Mucosa of rectum (tissue), 2 donors: Measurements from ENCODE around the gene ZNF593OS.

Experiments used
- H3K27ac ChIP-seq, 2 donors: one replicate each; pipeline ENCODE4 v1.7.0; 2013; ENCODE audit warnings: inconsistent platforms in 2 of 2, low read depth in 2 of 2, low read length in 2 of 2
- H3K27me3 ChIP-seq, 2 donors: one replicate each; pipeline ENCODE4 v1.7.0; 2013; ENCODE audit warnings: low read length in 2 of 2; ENCODE audit not compliant: control insufficient read depth in 2 of 2, insufficient read depth in 2 of 2
- H3K36me3 ChIP-seq, 2 donors: one replicate each; pipeline ENCODE4 v1.7.0; 2013; ENCODE audit warnings: low read length in 2 of 2; ENCODE audit not compliant: control insufficient read depth in 2 of 2, insufficient read depth in 2 of 2
- H3K4me1 ChIP-seq, 2 donors: one replicate each; pipeline ENCODE4 v1.7.0; 2013; ENCODE audit warnings: low read length in 2 of 2, mild to moderate bottlenecking in 1 of 2; ENCODE audit not compliant: control insufficient read depth in 2 of 2, insufficient read depth in 2 of 2
- H3K4me3 ChIP-seq, 2 donors: one replicate each; pipeline ENCODE4 v1.7.0; 2013; ENCODE audit warnings: low read length in 2 of 2
- H3K9ac ChIP-seq, 2 donors: one replicate each; pipeline ENCODE4 v1.7.0; 2013; ENCODE audit warnings: low read length in 2 of 2, low read depth in 1 of 2, mild to moderate bottlenecking in 1 of 2
- H3K9me3 ChIP-seq, 2 donors: one replicate each; pipeline ENCODE4 v1.7.0; 2013; ENCODE audit warnings: low read length in 2 of 2; ENCODE audit not compliant: control insufficient read depth in 2 of 2
- donor health status: healthy.
- donor health status: Normal muscosa, but diverticular disease.

ZNF593OS gene

GRCh38 chr1:26160527-26161414 is 10.9 kb downstream of the ZNF593OS start:
- Histone ChIP-seq H3K36me3 (no peaks in the 10 kb centered on the region), H3K4me1 (peaks cover 8 to 13% of the 10 kb centered on the region in 2 donors), H3K27ac (no peak overlapping the region)

GRCh38 chr1:26159743-26160039 is 11.9 kb downstream of the ZNF593OS start:
- no peak overlapping the region for H3K9ac ChIP-seq
- peaks cover 8 to 12% of the 10 kb centered on the region in 2 donors for H3K4me1 ChIP-seq
- no peak overlapping the region for H3K27ac ChIP-seq
- H3K9me3 ChIP-seq: no peaks in the 10 kb centered on the region
- peaks cover 21 to 25% of the 10 kb centered on the region in 2 donors for H3K27me3 ChIP-seq
- no peak overlapping the region for H3K4me3 ChIP-seq
- H3K36me3 ChIP-seq: no peaks in the 10 kb centered on the region

More at GRCh38 chr1:26160527-26161414, 10.9 kb downstream of the ZNF593OS start:
- no peaks in the 10 kb centered on the region for H3K9me3 ChIP-seq
- H3K27me3 ChIP-seq: peaks cover 21 to 24% of the 10 kb centered on the region in 2 donors
- H3K4me3 ChIP-seq: peak overlapping the region; percentile 38 to 44
- peak overlapping the region in 1 of 2 donors; percentile 51 for H3K9ac ChIP-seq

- Histone ChIP-seq H3K9me3 (no peaks in the 10 kb centered on the region), H3K36me3 (no peaks in the 10 kb centered on the region), H3K9ac (no peak within 1 kb of the TSS), H3K27me3 (peaks cover 21 to 25% of the 10 kb centered on the region in 2 donors), H3K4me1 (peaks cover 8 to 10% of the 10 kb centered on the region in 2 donors), H3K4me3 (peak within 1 kb of the TSS in 1 of 2 donors; percentile 20), H3K27ac (no peak within 1 kb of the TSS)
Observed at GRCh38 chr1:26158908-26159742, 12.5 kb downstream of the ZNF593OS start, which contains the start of gene FAM110D. Gene FAM110D, plus strand, starts transcription at chr1:26159079. Its CDS starts 2,213 bp downstream, at chr1:26161292.

- H3K9ac ChIP-seq: no peak overlapping the region
- H3K9me3 ChIP-seq: no peaks in the 10 kb centered on the region
- H3K4me3 ChIP-seq: no peak overlapping the region
- no peaks in the 10 kb centered on the region for H3K36me3 ChIP-seq
- peaks cover 20 to 21% of the 10 kb centered on the region in 2 donors for H3K27me3 ChIP-seq
- H3K4me1 ChIP-seq: peaks cover 6 to 7% of the 10 kb centered on the region in 2 donors
- no peak overlapping the region for H3K27ac ChIP-seq
Observed at GRCh38 chr1:26158271-26158907, 13.2 kb downstream of the ZNF593OS start.

GRCh38 chr1:26156285-26157038 is 15.2 kb downstream of the ZNF593OS start:
- H3K9ac ChIP-seq: no peak overlapping the region
- peaks cover 3 to 5% of the 10 kb centered on the region in 2 donors for H3K4me1 ChIP-seq
- H3K27me3 ChIP-seq: peaks cover 13 to 16% of the 10 kb centered on the region in 2 donors
- H3K9me3 ChIP-seq: no peaks in the 10 kb centered on the region
- no peak overlapping the region for H3K4me3 ChIP-seq
- H3K36me3 ChIP-seq: no peaks in the 10 kb centered on the region
- no peak overlapping the region for H3K27ac ChIP-seq

GRCh38 chr1:26155370-26156284 is 16.0 kb downstream of the ZNF593OS start:
- Histone ChIP-seq H3K36me3 (no peaks in the 10 kb centered on the region), H3K4me3 (no peak overlapping the region), H3K9me3 (no peaks in the 10 kb centered on the region), H3K4me1 (no peaks in the 10 kb centered on the region), H3K9ac (no peak overlapping the region), H3K27ac (peak overlapping the region in 1 of 2 donors; percentile 9), H3K27me3 (peaks cover 7 to 10% of the 10 kb centered on the region in 2 donors)

GRCh38 chr1:26154750-26155149 is 16.9 kb downstream of the ZNF593OS start:
- Histone ChIP-seq H3K9ac (no peak overlapping the region), H3K4me3 (no peak overlapping the region), H3K36me3 (no peaks in the 10 kb centered on the region), H3K27me3 (peaks cover 7 to 10% of the 10 kb centered on the region in 2 donors), H3K4me1 (no peaks in the 10 kb centered on the region), H3K9me3 (no peaks in the 10 kb centered on the region), H3K27ac (no peak overlapping the region)

GRCh38 chr1:26153966-26154532 is 17.6 kb downstream of the ZNF593OS start:
- no peak overlapping the region for H3K9ac ChIP-seq
- H3K9me3 ChIP-seq: no peaks in the 10 kb centered on the region
- no peaks in the 10 kb centered on the region for H3K36me3 ChIP-seq
- no peaks in the 10 kb centered on the region for H3K4me1 ChIP-seq
- H3K4me3 ChIP-seq: no peak overlapping the region
- H3K27ac ChIP-seq: no peak overlapping the region
- peaks cover 8 to 10% of the 10 kb centered on the region in 2 donors for H3K27me3 ChIP-seq
